HG03097 (cell line): ENCODE data around the gene PIWIL1.

Source experiments
- ATAC-seq: cut with Tn5 transposase; IDR thresholded peaks from one replicate; pipeline ENCODE4 v1.9.1; 2021; ENCODE audit not compliant: unreplicated experiment, low FRiP score

PIWIL1 gene

GRCh38 chr12:130369816-130370215 lies 32.1 kb downstream of the PIWIL1 start:
- no peak for ATAC-seq

GRCh38 chr12:130371296-130371695 lies 33.6 kb downstream of the PIWIL1 start:
- no peak for ATAC-seq

- ATAC-seq: no peak
Measured at GRCh38 chr12:130372936-130373335, 35.2 kb downstream of the PIWIL1 start.

GRCh38 chr12:130374083-130374482 lies 36.4 kb downstream of the PIWIL1 start:
- ATAC-seq: no peak

DNA sequence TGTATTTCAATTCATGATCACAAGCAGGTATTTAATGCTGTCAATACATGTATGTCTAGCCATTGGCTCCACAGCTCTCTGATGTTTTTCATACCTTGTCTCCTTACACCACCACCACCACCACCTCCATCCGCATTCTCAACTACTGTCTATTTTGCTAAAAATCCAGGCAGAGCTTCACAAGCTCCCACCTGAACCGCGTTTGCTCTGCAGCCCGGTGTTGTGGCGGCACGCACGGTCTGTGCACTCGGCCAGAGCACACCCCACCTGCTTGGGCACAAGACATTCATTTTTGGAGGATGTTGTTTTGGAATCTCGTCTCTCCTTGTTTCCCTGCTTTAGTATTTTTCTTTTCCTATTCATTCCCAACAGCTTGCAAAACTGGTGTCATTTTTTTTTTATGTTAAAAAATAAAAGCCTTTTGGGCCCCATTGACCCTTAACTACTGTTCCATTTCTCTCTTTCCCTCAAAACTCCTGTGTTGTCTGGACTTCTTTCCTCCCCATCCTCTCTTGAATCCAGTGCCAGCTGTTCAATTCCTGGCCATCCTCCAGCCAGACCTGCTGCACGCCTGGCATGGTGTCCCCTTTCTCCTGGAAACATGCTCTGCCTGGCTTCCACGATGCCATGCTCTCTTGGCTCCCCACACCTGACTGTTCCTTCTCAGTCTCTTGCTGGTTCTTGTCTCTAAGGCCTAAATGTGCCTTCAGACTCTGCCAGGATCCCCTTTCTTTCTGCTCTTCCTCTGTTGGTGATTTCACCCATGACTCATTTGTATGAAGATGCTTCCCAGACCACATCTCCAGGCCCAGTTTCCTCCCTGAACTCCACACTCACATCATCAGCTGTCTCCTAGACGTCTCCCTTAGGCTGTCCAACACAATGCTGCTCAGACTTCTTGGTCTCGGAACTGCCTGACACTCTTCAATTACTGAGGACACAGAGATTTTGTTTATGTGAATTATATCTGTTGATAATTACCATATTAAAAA lies 37.9 kb downstream of the PIWIL1 start:
- no peak for ATAC-seq

DNA sequence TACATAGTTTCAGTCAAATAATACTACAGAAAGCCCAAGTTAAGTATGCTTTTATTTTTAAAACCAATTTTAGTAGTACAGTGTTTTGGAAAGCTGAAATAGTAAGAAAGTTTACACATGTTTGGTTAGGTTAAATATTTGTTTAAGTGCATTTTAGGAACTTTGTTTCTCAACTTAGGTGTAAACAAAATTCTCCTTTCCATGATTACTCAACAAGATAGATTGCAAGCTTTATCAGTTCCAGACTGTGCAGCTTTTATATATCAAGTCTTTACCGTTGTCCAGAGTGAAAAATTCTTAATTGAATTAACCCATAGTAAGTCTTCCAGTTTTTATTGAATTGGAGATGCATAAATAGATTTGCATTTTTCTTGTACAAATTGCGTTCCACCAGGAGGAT lies 45.1 kb downstream of the PIWIL1 start:
- ATAC-seq: no peak

DNA sequence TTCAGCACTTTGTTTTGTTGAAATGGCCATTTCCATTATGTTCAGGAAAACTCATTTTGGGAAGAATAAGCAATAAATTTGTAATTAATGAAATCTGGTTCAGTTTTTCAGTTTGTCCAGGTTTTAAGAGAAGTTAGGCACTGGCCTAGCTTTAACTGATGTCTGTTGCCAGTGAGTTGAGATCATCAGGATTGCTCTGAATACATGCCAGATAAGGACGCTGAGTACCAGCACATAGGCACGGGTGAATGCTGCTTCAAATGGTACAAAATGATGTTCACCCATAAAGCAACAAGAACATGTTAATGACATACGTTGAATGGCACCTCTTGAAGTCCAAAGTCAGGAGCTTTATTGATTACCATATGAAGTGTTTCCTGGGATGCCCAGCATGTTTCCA lies 46.5 kb downstream of the PIWIL1 start:
- no peak for ATAC-seq

GRCh38 chr12:130385193-130385592 lies 47.5 kb downstream of the PIWIL1 start:
- ATAC-seq: no peak

- ATAC-seq: no peak
Measured at GRCh38 chr12:130391186-130391585, 53.5 kb downstream of the PIWIL1 start.

- no peak for ATAC-seq
Measured at GRCh38 chr12:130394906-130395305, 57.2 kb downstream of the PIWIL1 start.

DNA sequence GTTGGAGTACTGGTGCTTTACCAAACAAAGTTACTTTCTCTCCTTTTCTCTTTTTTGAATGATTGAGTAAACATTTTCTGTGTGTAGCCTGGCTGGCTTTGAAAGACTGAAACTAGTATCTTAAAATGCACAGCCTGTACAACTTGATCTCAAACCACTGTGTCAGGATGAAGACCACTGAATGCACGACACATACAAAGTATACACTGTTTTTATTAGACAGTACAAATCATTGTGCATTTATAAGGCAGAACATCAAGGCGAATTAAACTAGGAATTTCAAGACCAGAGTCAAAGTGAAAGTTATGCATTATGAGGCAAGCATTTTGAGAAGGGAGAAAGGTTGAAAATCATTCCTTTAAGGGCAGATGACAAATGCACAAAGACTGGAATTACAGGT lies 59.0 kb downstream of the PIWIL1 start:
- ATAC-seq: no peak

DNA sequence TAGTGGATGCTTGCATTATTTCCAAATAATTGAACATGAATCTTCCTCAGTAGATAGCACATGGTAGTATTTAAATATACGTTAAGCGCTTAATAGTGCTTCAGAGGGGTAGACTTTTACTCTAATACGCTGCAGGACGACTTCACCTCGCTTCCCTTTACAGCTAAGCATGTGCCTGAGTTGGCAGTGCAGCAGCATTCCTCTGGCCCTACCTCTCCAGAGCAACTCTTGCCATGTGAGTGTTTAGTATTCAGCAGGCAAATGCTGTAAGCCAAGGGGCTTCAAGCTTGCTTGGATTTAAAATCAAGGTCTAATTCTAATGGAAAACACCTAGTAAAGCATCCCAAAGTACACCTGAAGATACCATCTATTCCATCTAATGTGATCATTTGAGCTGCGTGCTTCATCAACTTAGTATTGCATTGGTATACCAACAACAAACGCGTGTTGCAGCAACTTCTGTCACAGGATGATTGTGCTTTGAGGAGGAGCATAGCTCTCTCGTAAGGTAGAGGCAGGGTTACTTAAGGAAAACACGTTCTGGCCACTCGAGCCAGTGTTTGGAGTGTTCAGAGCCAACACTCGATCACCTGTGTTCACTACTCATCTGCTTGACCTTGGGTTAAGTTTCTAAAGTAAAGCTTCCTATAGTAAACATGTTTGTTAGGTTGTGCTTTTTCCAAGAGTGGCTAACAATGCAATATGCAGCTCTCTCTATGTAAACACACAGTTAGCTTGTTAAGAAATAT lies 60.6 kb downstream of the PIWIL1 start:
- no peak for ATAC-seq

DNA sequence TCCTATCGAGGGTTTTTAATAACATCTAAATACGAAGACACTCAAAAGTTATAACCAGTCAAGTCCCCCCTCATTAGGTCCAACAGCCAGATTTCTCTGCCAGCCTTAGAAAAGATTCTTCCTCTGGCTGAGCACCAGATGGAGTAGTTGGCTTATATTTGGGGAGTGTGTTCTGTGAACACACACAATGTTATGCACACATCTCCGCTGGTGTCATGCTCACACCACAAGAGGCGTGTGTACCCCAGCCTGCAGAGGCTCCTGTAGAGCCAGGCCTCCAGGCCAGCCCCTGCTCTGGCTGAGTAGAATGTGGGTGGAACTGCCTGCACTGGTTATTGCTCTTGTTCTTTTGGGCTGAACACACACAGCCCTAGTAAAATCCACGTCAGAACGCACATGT lies 64.0 kb downstream of the PIWIL1 start:
- no peak for ATAC-seq

DNA sequence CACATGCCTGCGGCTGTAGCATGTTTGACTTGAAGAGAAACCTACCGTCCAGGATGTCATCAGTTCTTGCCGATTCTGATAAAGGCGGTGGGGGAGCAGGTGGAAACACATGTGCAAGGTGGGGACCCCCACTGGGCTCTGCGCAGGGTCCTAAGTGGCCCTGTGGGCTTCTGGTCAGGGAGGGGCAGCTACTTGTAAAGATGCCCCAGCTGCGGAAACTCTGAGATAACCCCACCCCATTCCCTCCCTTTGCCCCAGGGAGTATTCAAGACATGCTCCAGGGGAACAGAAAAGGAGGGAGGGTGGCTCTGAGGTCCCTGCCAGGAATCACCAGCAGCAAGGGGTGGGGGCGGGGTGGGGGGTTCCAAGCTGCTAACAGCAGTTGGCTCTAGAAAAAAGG lies 67.6 kb downstream of the PIWIL1 start:
- ATAC-seq: no peak

DNA sequence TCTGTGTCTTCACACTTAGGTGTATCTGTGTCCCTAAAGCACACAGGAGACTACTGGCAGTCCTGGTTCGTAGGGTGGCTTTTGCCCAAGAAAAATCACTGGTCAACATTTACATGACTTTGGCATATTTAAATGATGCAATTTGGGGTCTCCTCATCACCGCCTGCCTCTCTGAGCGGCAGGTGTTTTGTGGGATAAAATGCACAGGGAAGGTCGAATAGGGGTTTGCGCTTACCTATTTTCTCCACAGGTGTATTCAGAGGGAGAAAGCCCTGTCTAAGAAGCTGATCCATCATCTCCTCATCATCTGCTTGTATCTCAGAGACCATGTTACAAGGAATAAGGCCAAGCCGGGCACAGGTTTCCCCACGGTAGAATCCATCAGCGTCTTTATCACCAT lies 74.7 kb downstream of the PIWIL1 start:
- ATAC-seq: no peak

DNA sequence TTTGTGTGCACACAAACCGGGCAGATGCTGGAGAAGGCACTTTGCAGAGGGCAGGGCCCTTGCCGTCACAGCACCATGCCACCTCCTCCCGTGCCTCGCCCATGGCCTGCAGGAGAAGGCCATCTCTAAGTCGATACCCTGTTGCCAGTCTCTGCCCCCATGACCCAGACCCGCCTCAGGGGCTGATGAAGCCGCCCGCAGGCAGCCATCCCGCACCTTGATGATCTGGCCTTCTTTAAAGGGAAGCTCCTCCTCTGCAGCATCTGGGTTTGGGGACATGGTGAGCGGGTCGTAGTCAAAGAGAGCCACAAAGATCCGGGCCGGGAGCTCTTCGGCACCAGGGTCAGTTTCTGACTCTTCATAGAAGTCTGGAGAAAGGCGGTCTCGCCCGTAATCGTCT lies 76.2 kb downstream of the PIWIL1 start:
- ATAC-seq: no peak

DNA sequence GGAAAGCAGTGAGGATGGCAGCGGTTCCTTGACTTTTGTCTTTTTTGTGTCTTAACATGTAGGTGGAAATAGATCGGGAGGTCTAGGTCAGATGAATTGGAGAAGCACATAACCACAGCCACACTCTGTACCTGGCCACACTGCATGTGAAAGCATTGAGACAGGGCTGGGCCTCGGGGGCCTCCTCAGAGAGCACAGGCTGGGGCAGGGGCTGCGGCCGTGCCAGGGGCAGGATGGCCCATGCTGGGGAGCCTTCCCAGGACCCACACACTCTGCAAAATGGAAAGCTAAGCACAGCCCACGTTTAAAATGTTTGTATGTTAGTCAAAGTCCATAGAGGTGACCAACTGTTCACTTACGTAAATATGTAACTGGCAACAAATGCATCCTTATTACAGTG lies 76.7 kb downstream of the PIWIL1 start:
- ATAC-seq: no peak

DNA sequence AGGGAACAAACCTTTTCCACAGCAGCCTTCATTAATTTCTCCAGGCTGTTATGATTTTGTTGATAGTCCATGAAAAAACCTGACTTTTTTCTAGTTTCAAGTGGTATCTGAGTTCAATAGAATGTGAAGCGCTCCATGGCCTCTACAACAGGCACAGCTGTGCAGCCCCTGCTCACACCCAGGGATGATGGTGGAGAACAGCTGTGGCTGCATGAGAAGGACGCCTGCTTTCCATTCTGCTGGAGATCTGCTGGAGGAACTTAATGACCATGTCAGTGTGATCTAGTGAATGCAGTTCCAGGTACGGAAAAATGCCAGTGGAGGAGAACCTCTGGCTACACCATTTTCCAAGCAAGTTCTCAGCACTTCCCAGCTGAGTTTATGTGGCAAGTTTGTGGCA lies 80.6 kb downstream of the PIWIL1 start:
- no peak for ATAC-seq

GRCh38 chr12:130419116-130419515 lies 81.4 kb downstream of the PIWIL1 start:
- ATAC-seq: no peak

- ATAC-seq: no peak
Measured at GRCh38 chr12:130420071-130420470, 82.4 kb downstream of the PIWIL1 start.

DNA sequence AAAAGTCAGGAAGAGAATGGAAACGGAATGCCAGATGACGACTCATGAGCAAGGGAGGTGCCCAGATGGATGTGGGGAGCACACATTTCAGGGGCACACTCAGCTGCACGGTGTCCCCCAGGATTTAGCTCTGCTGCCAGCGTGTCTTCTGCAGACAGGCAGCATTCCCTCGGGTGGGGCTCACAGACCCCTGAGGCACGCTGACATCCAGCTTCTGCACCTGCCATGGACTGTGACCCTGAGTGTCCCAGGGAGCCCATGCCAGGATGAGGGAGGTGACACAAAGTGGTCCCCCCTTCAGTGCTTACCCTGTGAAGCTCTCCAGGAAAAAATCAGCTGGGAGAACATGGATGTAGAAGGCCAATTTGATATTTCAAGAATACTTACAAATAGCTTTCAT lies 84.2 kb downstream of the PIWIL1 start:
- no peak for ATAC-seq
